Fibroblast of lung (primary cell): Measurements from ENCODE around the gene GPR139.

Source experiments
- CTCF ChIP-seq, 2 donors: IDR thresholded peaks in 1 of 2; conservative IDR thresholded peaks in 1 of 2; 1 replicate in 1 of 2; 2 replicates in 1 of 2; pipeline ENCODE4 v1.5.1; 2011 to 2012; ENCODE audit warnings: low read length in 2 of 2, control low read depth in 1 of 2, inconsistent platforms in 1 of 2, low read depth in 1 of 2, mild to moderate bottlenecking in 1 of 2
- EZH2 ChIP-seq: IDR thresholded peaks from 2 replicates; pipeline ENCODE4 v1.5.1; 2012; ENCODE audit warnings: low read length, control low read depth, mild to moderate bottlenecking; ENCODE audit errors: missing control alignments

- no peak for TF ChIP-seq EZH2
- TF ChIP-seq CTCF (conservative IDR thresholded peaks at IDR 0.05 in 1 of 2, IDR thresholded peaks at IDR 0.05 in 1 of 2; ENCODE audit: low read depth in 1 of 2, low read length in 2 of 2) = no peak
Observed at GRCh38 chr16:20074099-20074991, 655 bp upstream of the GPR139 start.
